Ectodermal cell (in vitro differentiated cells): ENCODE data around the gene RASEF.
"Not testable (repeated sequence)": the region's sequence is repeated elsewhere in the genome, so short reads cannot be mapped to it uniquely, and the experiment has no call there.

Experiments used
- H3K27ac ChIP-seq: 2 replicates; pipeline ENCODE4 v1.7.0; 2013; ENCODE audit warnings: mild to moderate bottlenecking, low read depth, low read length; ENCODE audit not compliant: insufficient read depth, poor library complexity, severe bottlenecking
- H3K27me3 ChIP-seq: 2 replicates; pipeline ENCODE4 v1.7.0; 2013; ENCODE audit warnings: mild to moderate bottlenecking, low read length; ENCODE audit not compliant: insufficient read depth, control insufficient read depth, poor library complexity, severe bottlenecking
- H3K36me3 ChIP-seq: one replicate; pipeline ENCODE4 v1.7.0; 2013; ENCODE audit warnings: low read length; ENCODE audit not compliant: control insufficient read depth, insufficient read depth
- H3K4me1 ChIP-seq: one replicate; pipeline ENCODE4 v1.7.0; 2013; ENCODE audit warnings: low read length; ENCODE audit not compliant: control insufficient read depth, insufficient read depth
- H3K4me3 ChIP-seq: 2 replicates; pipeline ENCODE4 v1.7.0; 2013; ENCODE audit warnings: low read depth, low read length, control low read depth; ENCODE audit not compliant: insufficient read depth
- H3K9me3 ChIP-seq: 2 replicates; pipeline ENCODE4 v1.7.0; 2013; ENCODE audit warnings: mild to moderate bottlenecking, low read length, moderate library complexity; ENCODE audit not compliant: control insufficient read depth
- WGBS, 2 experiments: methylation state at CpG; one replicate each; pipeline ENCODE4 v1.1.7; 2013; ENCODE audit warnings: missing lambda C conversion rate in 2 of 2; 5-methylcytosine and 5-hydroxymethylcytosine counted together

Gene RASEF

DNA sequence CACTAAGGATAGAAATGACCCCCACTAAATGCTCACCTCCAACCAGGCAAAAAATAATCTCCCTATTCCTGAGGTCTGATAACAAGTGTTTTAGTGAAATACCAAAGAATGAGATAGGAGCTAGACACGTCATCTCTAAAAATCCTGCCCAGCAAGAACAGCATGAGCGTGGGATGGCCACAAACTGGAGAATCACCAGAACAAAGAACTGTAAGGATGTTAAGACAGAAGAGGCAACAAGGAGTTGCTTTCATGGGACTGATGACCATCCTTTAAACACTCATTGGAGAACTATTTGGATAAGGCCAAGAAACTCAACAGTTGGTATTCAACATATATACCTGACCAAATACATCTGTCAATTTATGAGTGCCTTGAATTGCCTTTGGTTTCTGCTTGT is 113.7 kb downstream of the RASEF start:
- WGBS, 2 experiments = 94 to 95% methylated on average over 2 of the region's 2 CpGs
- Histone ChIP-seq H3K9me3 (no peaks in the 10 kb centered on the region), H3K36me3 (no peaks in the 10 kb centered on the region), H3K27me3 (no peaks in the 10 kb centered on the region), H3K4me3 (no peak overlapping the region), H3K4me1 (no peaks in the 10 kb centered on the region), H3K27ac (no peak overlapping the region)

DNA sequence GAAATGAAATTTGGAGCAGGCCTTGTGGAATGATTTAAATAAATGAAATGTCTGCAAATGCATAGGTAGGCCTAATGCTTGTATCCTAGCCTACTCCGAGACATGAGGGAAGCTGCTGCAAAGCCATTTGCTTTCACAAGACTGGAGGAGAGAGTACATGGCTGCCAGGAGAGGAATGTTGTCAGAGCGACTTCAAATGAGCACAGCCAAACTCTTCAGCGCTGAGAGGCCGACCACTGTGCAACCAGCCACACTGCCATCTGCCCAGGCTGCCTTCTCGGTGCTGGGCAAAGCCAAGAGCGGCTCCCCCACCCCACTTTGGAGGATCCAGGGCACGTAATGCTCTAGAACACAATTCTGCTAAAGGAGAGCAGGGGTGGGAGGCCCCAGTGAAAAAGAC is 122.6 kb downstream of the RASEF start:
- Histone ChIP-seq H3K36me3 (no peaks in the 10 kb centered on the region), H3K9me3 (no peaks in the 10 kb centered on the region), H3K27ac (no peak overlapping the region), H3K27me3 (no peaks in the 10 kb centered on the region), H3K4me3 (no peak overlapping the region), H3K4me1 (no peaks in the 10 kb centered on the region)
- 84 to 94% methylated on average over 7 of the region's 7 CpGs for WGBS, 2 experiments

DNA sequence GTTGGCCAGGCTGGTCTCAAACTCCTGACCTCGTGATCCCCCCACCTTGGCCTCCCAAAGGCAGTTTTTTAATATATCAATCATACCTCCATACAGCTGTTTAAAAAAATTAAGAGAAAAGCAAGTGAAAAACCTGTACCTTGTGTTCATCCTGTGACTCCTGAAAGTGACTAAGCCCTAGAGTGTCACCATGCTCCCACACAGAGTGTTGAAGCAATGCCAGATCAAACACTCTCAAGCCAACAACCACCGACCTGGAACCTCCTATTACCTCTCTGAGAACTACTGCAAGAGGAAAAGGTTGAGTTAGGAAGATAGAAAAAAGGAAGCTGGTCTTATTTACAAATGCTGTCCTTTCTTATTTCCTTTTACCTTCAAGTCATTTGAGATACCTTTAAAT is 123.5 kb downstream of the RASEF start:
- Histone ChIP-seq H3K36me3 (no peaks in the 10 kb centered on the region), H3K4me1 (no peaks in the 10 kb centered on the region), H3K27ac (no peak overlapping the region), H3K27me3 (no peaks in the 10 kb centered on the region), H3K4me3 (no peak overlapping the region), H3K9me3 (no peaks in the 10 kb centered on the region)
- WGBS, 2 experiments = 83 to 86% methylated on average over 1 to 2 of the region's 2 CpGs

DNA sequence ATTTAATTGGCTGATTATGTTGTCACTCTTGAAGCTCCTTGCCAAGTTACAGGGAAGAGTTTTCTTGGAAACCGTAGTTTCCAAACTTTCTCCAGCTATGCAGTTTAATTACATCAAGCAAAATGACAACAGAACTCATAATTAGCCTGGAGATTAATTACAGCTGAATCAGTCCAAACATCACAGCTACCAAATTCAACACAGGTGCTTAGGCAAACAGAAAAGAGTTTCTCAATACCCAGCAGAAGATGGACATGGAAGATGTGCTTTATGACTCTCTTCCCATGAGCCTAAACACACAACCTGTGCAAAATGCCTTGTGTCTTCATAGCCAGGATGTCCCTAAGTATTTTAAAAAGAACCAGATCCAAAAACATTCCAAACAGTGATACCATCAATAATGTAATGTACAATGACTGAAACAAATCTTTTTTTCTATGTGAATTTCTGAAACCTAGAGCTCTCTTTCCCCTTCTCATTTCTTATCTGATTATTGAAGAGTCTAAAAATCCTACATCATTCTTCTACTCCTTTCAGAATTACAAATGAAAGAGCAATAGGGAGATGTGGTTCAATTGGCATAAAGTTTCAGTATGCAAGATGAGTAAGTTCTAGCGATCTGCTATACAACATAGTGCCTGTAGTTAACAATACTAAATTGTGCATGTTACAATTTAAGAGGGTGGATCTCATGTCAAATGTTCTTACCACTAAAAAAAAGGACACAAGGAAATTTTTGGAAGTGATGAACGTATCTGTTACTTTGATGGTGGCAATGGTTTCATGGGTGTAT is 124.3 kb downstream of the RASEF start:
- Histone ChIP-seq H3K27me3 (no peaks in the 10 kb centered on the region), H3K27ac (no peak overlapping the region), H3K9me3 (no peaks in the 10 kb centered on the region), H3K36me3 (no peaks in the 10 kb centered on the region), H3K4me1 (no peaks in the 10 kb centered on the region), H3K4me3 (no peak overlapping the region)
- 96 to 100% methylated on average over 2 to 3 of the region's 3 CpGs for WGBS, 2 experiments

DNA sequence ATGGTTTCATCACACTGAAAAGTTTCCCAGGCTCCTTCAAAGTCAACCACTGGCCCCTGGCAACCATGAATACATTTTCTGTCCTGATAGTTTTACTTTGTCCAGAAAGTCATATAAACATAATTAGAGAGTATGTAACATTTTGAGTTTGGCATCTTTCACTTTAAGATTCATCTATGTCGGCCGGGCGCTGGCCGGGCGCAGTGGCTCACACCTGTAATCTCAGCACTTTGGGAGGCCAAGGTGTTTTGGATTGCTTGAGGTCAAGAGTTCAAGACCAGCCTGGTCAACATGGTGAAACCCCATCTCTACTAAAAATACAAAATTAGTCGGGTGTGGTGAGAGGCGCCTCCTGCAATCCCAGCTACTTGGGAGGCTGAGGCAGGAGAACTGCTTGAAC is 126.4 kb downstream of the RASEF start:
- not testable (repeated sequence) for H3K36me3 ChIP-seq, H3K27ac ChIP-seq, H3K4me3 ChIP-seq, H3K9me3 ChIP-seq, H3K4me1 ChIP-seq, H3K27me3 ChIP-seq
- 89 to 96% methylated on average over 7 of the region's 7 CpGs for WGBS, 2 experiments

DNA sequence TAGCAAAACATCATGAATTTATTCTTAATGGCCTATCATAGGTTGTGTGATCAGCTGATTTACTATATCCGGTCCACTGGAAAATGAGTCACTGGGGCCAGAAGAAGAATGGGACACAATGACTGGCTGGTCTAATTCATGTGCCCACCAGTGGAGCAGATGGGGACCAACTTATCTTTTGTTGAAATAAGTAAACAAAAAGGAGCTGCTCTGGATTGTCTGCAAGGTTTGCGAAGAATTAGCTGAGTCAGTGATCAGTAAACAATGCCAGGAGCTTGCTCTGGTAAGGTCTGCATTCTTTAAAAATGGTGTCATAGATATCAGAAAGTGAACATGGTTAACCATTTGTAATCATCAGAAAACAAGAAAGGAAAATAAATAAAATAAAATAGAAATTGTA is 128.0 kb downstream of the RASEF start:
- H3K27ac ChIP-seq = no peak overlapping the region
- H3K9me3 ChIP-seq = no peaks in the 10 kb centered on the region
- 78 to 82% methylated on average over 2 of the region's 2 CpGs for WGBS, 2 experiments

DNA sequence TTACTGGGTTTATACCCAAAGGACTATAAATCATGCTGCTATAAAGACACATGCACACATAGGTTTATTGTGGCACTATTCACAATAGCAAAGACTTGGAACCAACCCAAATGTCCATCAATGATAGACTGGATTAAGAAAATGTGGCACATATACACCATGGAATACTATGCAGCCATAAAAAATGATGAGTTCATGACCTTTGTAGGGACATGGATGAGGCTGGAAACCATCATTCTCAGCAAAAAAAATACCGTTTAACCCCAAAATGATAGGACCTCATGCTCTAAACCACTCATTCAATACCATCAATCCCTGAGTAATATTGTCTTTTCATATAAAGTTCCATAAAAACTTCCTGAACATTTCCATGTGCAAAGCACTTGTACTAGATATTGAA is 128.9 kb downstream of the RASEF start:
- H3K4me1 ChIP-seq, H3K27me3 ChIP-seq, H3K27ac ChIP-seq, H3K9me3 ChIP-seq, H3K4me3 ChIP-seq, H3K36me3 ChIP-seq: not testable (repeated sequence)
- WGBS, 2 experiments = 87 to 93% methylated on average over 1 of the region's 1 CpG

More for the DNA sequence above, 128.0 kb downstream of the RASEF start:
- Histone ChIP-seq H3K27me3 (no peaks in the 10 kb centered on the region), H3K4me1 (no peaks in the 10 kb centered on the region), H3K36me3 (no peaks in the 10 kb centered on the region), H3K4me3 (no peak overlapping the region)

DNA sequence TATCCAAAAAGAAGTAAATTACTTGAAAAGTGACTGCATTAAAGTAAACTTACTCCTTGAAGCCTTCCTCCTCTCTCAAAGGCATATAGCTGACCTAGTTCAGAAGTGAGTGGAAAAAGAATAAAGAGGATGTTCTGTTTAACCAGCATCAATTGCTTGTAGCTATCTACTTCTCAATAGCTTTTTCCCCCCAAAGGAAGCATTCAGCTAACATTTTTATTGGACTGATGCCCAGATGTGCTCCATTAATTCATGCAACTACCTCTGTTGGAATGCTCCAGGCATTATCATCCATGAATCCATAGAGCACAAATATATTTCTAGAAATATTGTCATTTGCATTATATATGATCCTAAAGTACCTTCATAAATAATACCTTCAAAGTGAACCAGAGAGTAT is 132.8 kb downstream of the RASEF start:
- Histone ChIP-seq H3K9me3 (no peaks in the 10 kb centered on the region), H3K27ac (no peak overlapping the region), H3K4me1 (no peaks in the 10 kb centered on the region), H3K36me3 (no peaks in the 10 kb centered on the region), H3K27me3 (no peaks in the 10 kb centered on the region), H3K4me3 (no peak overlapping the region)
